HEK293T (cell line): Measurements from ENCODE around the gene TARDBP.

Source experiments
- ARNT ChIP-seq: fragments of 450-650 bp; IDR thresholded peaks from 2 replicates; pipeline ENCODE4 v1.6.1; 2017; ENCODE audit warnings: mild to moderate bottlenecking
- BHLHE40 ChIP-seq: fragments of 450-650 bp; IDR thresholded peaks from 2 replicates; pipeline ENCODE4 v1.6.1; 2016; ENCODE audit warnings: mild to moderate bottlenecking, moderate library complexity, borderline replicate concordance
- CTBP1 ChIP-seq: fragments of 450-650 bp; IDR thresholded peaks from 2 replicates; pipeline ENCODE4 v1.6.1; 2016; ENCODE audit warnings: borderline replicate concordance
- ELF4 ChIP-seq: fragments of 450-650 bp; IDR thresholded peaks from 2 replicates; pipeline ENCODE4 v1.6.1; 2017; ENCODE audit warnings: antibody characterized with exemption
- FOXA1 ChIP-seq: fragments of 450-650 bp; IDR thresholded peaks from 2 replicates; pipeline ENCODE4 v1.6.1; 2016; ENCODE audit warnings: mild to moderate bottlenecking
- FOXK2 ChIP-seq: fragments of 450-650 bp; IDR thresholded peaks from 2 replicates; pipeline ENCODE4 v1.6.1; 2016; ENCODE audit warnings: mild to moderate bottlenecking
- HDGF ChIP-seq: fragments of 450-650 bp; IDR thresholded peaks from 2 replicates; pipeline ENCODE4 v1.6.1; 2017; ENCODE audit warnings: antibody characterized with exemption, borderline replicate concordance
- SP1 ChIP-seq: fragments of 450-650 bp; IDR thresholded peaks from 2 replicates; pipeline ENCODE4 v1.6.1; 2017
- SUZ12 ChIP-seq: fragments of 450-650 bp; IDR thresholded peaks from 2 replicates; pipeline ENCODE4 v1.6.1; 2016; ENCODE audit warnings: mild to moderate bottlenecking
- TARDBP ChIP-seq: fragments of 450-650 bp; IDR thresholded peaks from 2 replicates; pipeline ENCODE4 v1.6.1; 2016
- TF ChIP-seq, protein P1 (sequence below): fragments of 450-650 bp; IDR thresholded peaks from 2 replicates; pipeline ENCODE4 v1.6.1; 2016

DNA sequence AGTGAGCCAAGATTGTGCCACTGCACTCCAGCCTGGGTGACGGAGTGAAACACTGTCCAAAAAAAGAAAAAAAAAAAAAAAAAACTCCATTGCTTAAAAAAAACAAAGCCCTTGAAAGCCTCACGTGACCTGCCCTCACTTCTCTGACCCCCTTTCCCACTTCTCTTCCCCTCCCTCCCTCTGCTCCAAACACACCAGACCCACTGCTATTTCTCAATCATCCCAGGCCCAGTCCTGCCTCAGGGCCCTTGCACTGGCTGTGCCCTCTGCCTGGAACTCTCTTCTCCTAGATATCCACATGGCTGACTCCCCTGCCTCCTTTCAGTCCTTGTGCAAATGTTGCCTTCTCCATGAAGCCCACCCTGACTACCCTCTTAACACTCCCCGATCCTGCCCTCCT lies 45.4 kb upstream of the TARDBP start:
- no peak for TF ChIP-seq FOXA1
- no peak for TF ChIP-seq ARNT
- no peak for TF ChIP-seq BHLHE40
- no peak for TF ChIP-seq HDGF
- TF ChIP-seq CTBP1 = no peak
- no peak for TF ChIP-seq TARDBP
- no peak for TF ChIP-seq SP1
- no peak for TF ChIP-seq FOXK2
- TF ChIP-seq SUZ12 = no peak
- no peak for TF ChIP-seq ELF4
- TF ChIP-seq, protein P1, sequence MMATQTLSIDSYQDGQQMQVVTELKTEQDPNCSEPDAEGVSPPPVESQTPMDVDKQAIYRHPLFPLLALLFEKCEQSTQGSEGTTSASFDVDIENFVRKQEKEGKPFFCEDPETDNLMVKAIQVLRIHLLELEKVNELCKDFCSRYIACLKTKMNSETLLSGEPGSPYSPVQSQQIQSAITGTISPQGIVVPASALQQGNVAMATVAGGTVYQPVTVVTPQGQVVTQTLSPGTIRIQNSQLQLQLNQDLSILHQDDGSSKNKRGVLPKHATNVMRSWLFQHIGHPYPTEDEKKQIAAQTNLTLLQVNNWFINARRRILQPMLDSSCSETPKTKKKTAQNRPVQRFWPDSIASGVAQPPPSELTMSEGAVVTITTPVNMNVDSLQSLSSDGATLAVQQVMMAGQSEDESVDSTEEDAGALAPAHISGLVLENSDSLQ = no peak
